CD14-positive monocyte (primary cell): ENCODE data around the gene TMEM232. TPM values are rescaled to one million over a fixed set of nuclear protein-coding genes. Genes with fewer than 3 reads are reported as not detected.
"Not testable (repeated sequence)": the region's sequence is repeated elsewhere in the genome, so short reads cannot be mapped to it uniquely, and the experiment has no call there.

Source experiments
- DNase-seq, 3 donors: peaks; one replicate each; pipeline ENCODE4 v3.0.0-alpha.2; 2011 to 2022
- H2AFZ ChIP-seq: 2 replicates; pipeline ENCODE4 v1.6.0; 2012; ENCODE audit warnings: mild to moderate bottlenecking, low read depth, low read length, inconsistent platforms; ENCODE audit not compliant: insufficient read depth, poor library complexity, severe bottlenecking
- H3K27ac ChIP-seq, 2 donors: 1 replicate in 1 of 2; 2 replicates in 1 of 2; pipeline ENCODE4 v1.5.1; 2012 to 2013; ENCODE audit warnings: low read length in 2 of 2, control low read depth in 1 of 2, inconsistent platforms in 1 of 2, low read depth in 1 of 2, mild to moderate bottlenecking in 1 of 2
- H3K27me3 ChIP-seq, 2 donors: one replicate each; pipeline versions ENCODE4 v1.6.0 to v1.6.1; 2011 to 2013; ENCODE audit warnings: low read length in 2 of 2; ENCODE audit not compliant: control insufficient read depth in 2 of 2, insufficient read depth in 2 of 2
- H3K36me3 ChIP-seq, 2 donors: replicated peaks in 1 of 2; 1 replicate in 1 of 2; 2 replicates in 1 of 2; pipeline versions ENCODE4 v1.5.1 to v1.6.1; 2012 to 2013; ENCODE audit warnings: low read length in 2 of 2, control low read depth in 1 of 2, inconsistent platforms in 1 of 2, mild to moderate bottlenecking in 1 of 2; ENCODE audit not compliant: insufficient read depth in 2 of 2, control insufficient read depth in 1 of 2
- H3K4me1 ChIP-seq, 2 donors: 1 replicate in 1 of 2; 2 replicates in 1 of 2; pipeline versions ENCODE4 v1.5.1 to v1.6.1; 2012 to 2013; ENCODE audit warnings: low read length in 2 of 2, control low read depth in 1 of 2, inconsistent platforms in 1 of 2, mild to moderate bottlenecking in 1 of 2, moderate library complexity in 1 of 2; ENCODE audit not compliant: insufficient read depth in 2 of 2, control insufficient read depth in 1 of 2
- H3K4me2 ChIP-seq: replicated peaks from 2 replicates; pipeline ENCODE3; 2012; ENCODE audit warnings: low read length, moderate library complexity, mild to moderate bottlenecking; ENCODE audit not compliant: poor library complexity, severe bottlenecking; ENCODE audit errors: extremely low read depth
- H3K4me3 ChIP-seq, 3 experiments: fragments of 200-600 bp in 1 of 3; sonication (generic) in 1 of 3; replicated peaks in 1 of 3; 1 replicate in 2 of 3; 2 replicates in 1 of 3; pipeline ENCODE4 v1.5.1; 2011 to 2013; ENCODE audit warnings: low read length in 3 of 3, mild to moderate bottlenecking in 3 of 3, control low read depth in 2 of 3, low read depth in 2 of 3, inconsistent platforms in 1 of 3, moderate library complexity in 1 of 3
- H3K79me2 ChIP-seq: 2 replicates; pipeline ENCODE4 v1.6.0; 2012; ENCODE audit warnings: mild to moderate bottlenecking, control low read depth, inconsistent platforms, low read length, moderate library complexity; ENCODE audit not compliant: insufficient read depth
- H3K9ac ChIP-seq: 2 replicates; pipeline ENCODE4 v1.6.0; 2017; ENCODE audit warnings: low read length, mild to moderate bottlenecking; ENCODE audit not compliant: insufficient read depth, poor library complexity, severe bottlenecking
- H3K9me3 ChIP-seq, 2 donors: replicated peaks in 1 of 2; 1 replicate in 1 of 2; 2 replicates in 1 of 2; pipeline versions ENCODE4 v1.5.1 to v1.6.1; 2012 to 2013; ENCODE audit warnings: low read length in 2 of 2, control low read depth in 1 of 2; ENCODE audit not compliant: control insufficient read depth in 1 of 2, insufficient read depth in 1 of 2
- H4K20me1 ChIP-seq: 2 replicates; pipeline ENCODE4 v1.6.0; 2012; ENCODE audit warnings: mild to moderate bottlenecking, low read length, control low read depth, moderate library complexity; ENCODE audit not compliant: insufficient read depth
- H3K27ac Mint-ChIP-seq, 7 donors: one replicate each; pipeline ENCODE4 v1.8.0; 2020; ENCODE audit warnings: mild to moderate bottlenecking in 7 of 7, mixed read lengths in 7 of 7, moderate library complexity in 6 of 7, inconsistent platforms in 2 of 7
- H3K27me3 Mint-ChIP-seq, 3 donors: one replicate each; pipeline ENCODE4 v1.8.0; 2021 to 2022; ENCODE audit warnings: low read depth in 3 of 3, mild to moderate bottlenecking in 3 of 3, mixed read lengths in 3 of 3, moderate library complexity in 3 of 3, inconsistent platforms in 1 of 3
- H3K36me3 Mint-ChIP-seq, 2 donors: one replicate each; pipeline ENCODE4 v1.8.0; 2020; ENCODE audit warnings: mixed read lengths in 2 of 2, inconsistent platforms in 1 of 2, mild to moderate bottlenecking in 1 of 2
- H3K4me1 Mint-ChIP-seq: one replicate; pipeline ENCODE4 v1.8.0; 2020; ENCODE audit warnings: mild to moderate bottlenecking, mixed read lengths
- H3K4me3 Mint-ChIP-seq, 2 donors: one replicate each; pipeline ENCODE4 v1.8.0; 2020; ENCODE audit warnings: mild to moderate bottlenecking in 2 of 2, mixed read lengths in 2 of 2, moderate library complexity in 1 of 2
- H3K9me3 Mint-ChIP-seq, 7 donors: one replicate each; pipeline ENCODE4 v1.8.0; 2020 to 2022; ENCODE audit warnings: mixed read lengths in 7 of 7, mild to moderate bottlenecking in 6 of 7, moderate library complexity in 6 of 7, inconsistent platforms in 2 of 7
- WGBS: methylation state at CpG from one replicate; pipeline ENCODE4 v1.1.5; 2013; ENCODE audit warnings: missing lambda C conversion rate; ENCODE audit not compliant: insufficient coverage; 5-methylcytosine and 5-hydroxymethylcytosine counted together
- intact Hi-C, 2 donors: fragments of 100-400 bp; cut with micrococcal nuclease; formaldehyde crosslinking; loops; one replicate each; pipeline versions ENCODE4 v1.15.0 to v1.15.1; 2023
- polyA plus RNA-seq, 3 donors: library from polyadenylated mRNA; depleted of rRNA in 1 of 3; unstranded in 2 of 3; stranded (reverse) in 1 of 3; fragments of 300-500 nt in 2 of 3; fragments of >200 nt in 1 of 3; fragmentation: Illumina TruSeq in 2 of 3; gene quantifications; 1 replicate in 2 of 3; 2 replicates in 1 of 3; pipeline ENCODE4 v1.2.3, GENCODE V29; 2012 to 2021
- TF ChIP-seq, protein P1 (sequence below): fragments of 200-600 bp; IDR thresholded peaks from one replicate; pipeline ENCODE4 v1.8.0; 2022; ENCODE audit warnings: antibody characterized with exemption, mild to moderate bottlenecking

Gene TMEM232
- polyA plus RNA-seq, 3 donors, result 0.04 to 1.4 (median 0.59) TPM

DNA sequence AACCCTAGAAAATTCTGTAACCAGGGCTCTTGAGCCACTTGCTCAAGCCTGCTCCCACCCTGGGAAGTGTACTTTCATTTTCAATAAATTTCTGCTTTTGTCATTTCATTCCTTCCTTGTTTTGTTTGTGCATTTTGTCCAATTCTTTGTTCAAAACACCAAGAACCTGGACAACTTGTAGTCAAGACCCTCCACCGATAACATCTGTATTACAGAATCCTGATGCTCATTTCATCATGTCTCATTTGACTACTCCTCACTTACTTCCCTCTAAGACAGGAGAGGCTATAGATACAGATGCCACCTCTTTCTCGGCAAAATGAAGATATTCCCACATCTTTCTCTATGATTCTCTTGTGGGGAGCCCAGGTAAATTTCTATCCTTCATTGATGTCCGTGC lies 183.5 kb downstream of the TMEM232 start:
- no peaks in the 10 kb centered on the region for H3K4me1 ChIP-seq
- no CpG with 5 or more reads among the region's 3 CpGs for WGBS
- no peaks in the 10 kb centered on the region for H3K36me3 Mint-ChIP-seq
- H3K9ac ChIP-seq, result no peak overlapping the region
- no peak overlapping the region for H3K4me3 ChIP-seq
- H3K27ac ChIP-seq, result no peak overlapping the region
- H3K9me3 Mint-ChIP-seq, result peaks cover 0 to 9% (median 2%) of the 10 kb centered on the region in 7 donors
- no peaks in the 10 kb centered on the region for H4K20me1 ChIP-seq
- no peak overlapping the region for H3K4me3 Mint-ChIP-seq
- no peaks in the 10 kb centered on the region for H3K79me2 ChIP-seq
- no peak overlapping the region for H2AFZ ChIP-seq
- no peak overlapping the region for H3K4me2 ChIP-seq
- no peak overlapping the region for H3K27ac Mint-ChIP-seq
- no peaks in the 10 kb centered on the region for H3K4me1 Mint-ChIP-seq
- H3K36me3 ChIP-seq, result no peaks in the 10 kb centered on the region
- TF ChIP-seq, protein P1, sequence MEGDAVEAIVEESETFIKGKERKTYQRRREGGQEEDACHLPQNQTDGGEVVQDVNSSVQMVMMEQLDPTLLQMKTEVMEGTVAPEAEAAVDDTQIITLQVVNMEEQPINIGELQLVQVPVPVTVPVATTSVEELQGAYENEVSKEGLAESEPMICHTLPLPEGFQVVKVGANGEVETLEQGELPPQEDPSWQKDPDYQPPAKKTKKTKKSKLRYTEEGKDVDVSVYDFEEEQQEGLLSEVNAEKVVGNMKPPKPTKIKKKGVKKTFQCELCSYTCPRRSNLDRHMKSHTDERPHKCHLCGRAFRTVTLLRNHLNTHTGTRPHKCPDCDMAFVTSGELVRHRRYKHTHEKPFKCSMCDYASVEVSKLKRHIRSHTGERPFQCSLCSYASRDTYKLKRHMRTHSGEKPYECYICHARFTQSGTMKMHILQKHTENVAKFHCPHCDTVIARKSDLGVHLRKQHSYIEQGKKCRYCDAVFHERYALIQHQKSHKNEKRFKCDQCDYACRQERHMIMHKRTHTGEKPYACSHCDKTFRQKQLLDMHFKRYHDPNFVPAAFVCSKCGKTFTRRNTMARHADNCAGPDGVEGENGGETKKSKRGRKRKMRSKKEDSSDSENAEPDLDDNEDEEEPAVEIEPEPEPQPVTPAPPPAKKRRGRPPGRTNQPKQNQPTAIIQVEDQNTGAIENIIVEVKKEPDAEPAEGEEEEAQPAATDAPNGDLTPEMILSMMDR, result no peak
- intact Hi-C loops, result no loop called here
- H3K27me3 ChIP-seq, result no peaks in the 10 kb centered on the region
- peaks cover 0 to 8% of the 10 kb centered on the region in 2 donors for H3K9me3 ChIP-seq
- DNase-seq, result no peak
- no peaks in the 10 kb centered on the region for H3K27me3 Mint-ChIP-seq

DNA sequence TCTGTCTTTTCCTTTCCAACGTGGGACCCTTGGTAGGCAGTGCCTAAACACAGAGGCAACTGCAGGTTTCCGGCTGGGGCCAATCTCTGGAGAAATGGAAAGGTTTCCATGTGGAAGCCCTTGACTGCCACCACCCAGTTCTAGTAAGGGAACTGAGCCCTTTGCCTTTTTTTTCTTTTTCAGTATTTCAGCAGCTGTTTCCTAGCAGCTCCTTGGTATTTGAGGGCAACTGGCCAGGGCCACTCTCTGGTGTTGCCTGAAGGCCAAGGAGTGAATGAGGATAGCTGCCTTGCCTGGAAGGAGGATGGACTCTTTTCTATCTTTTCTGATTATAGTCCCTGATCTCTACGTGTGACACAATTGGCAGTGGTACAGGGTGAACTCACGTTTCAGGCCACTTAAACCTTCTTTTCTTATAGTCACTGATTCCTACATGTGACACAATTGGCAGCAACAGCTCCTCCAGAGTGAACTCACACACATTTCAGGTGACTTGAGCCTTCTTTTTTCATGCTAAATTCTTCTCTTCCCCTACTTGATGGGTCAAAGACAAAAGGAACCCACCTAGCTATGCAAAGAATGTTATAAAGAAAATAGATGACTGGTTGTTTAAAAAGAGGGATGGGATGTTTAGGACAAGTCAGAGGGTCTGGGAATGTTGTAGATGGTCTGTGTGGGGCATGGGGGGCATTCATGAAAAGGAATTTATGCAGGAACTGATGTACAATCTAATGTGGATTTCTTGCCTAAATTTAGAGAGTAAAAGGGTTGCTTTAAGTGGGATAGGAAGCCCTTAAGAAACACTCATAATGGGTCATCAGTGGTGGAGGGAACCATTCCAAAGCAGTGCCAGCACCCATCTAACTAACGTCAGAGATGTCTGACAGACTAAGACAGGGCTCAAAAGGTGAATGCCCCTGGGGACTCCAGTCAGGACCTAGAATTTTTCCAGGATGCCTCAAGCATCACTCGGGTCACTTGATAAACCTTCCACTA lies 190.1 kb downstream of the TMEM232 start:
- no peak for DNase-seq
- H3K27ac Mint-ChIP-seq, result no peak overlapping the region
- H3K4me2 ChIP-seq, result no peak overlapping the region
- no peak overlapping the region for H2AFZ ChIP-seq
- H3K36me3 Mint-ChIP-seq, result no peaks in the 10 kb centered on the region
- TF ChIP-seq, protein P1, result no peak
- no peaks in the 10 kb centered on the region for H3K4me1 ChIP-seq
- H3K4me1 Mint-ChIP-seq, result no peaks in the 10 kb centered on the region
- no peaks in the 10 kb centered on the region for H4K20me1 ChIP-seq
- peaks cover 6 to 13% of the 10 kb centered on the region in 2 donors for H3K9me3 ChIP-seq
- no peak overlapping the region for H3K9ac ChIP-seq
- H3K9me3 Mint-ChIP-seq, result peaks cover 0 to 9% (median 8%) of the 10 kb centered on the region in 7 donors
- H3K79me2 ChIP-seq, result no peaks in the 10 kb centered on the region
- H3K27me3 ChIP-seq, result no peaks in the 10 kb centered on the region
- H3K4me3 ChIP-seq, result no peak overlapping the region
- H3K36me3 ChIP-seq, result no peaks in the 10 kb centered on the region
- WGBS, result 89% methylated on average over 4 of the region's 6 CpGs
- H3K4me3 Mint-ChIP-seq, result no peak overlapping the region
- H3K27ac ChIP-seq, result no peak overlapping the region
- H3K27me3 Mint-ChIP-seq, result no peaks in the 10 kb centered on the region
- intact Hi-C loops, result no loop called here

DNA sequence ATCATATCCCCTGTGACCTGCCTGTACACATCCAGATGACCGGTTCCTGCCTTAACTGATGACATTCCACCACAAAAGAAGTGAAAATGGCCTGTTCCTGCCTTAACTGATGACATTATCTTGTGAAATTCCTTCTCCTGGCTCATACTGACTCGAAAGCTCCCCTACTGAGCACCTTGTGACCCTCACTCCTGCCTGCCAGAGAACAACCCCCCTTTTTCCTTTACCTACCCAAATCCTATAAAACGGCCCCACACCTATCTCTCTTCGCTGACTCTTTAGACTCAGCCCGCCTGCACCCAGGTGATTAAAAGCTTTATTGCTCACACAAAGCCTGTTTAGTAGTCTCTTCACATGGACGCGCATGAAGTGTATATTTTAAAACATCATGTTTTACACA lies 191.3 kb downstream of the TMEM232 start:
- 86% methylated on average over 1 of the region's 7 CpGs for WGBS
- H3K36me3 ChIP-seq, H3K4me1 ChIP-seq, DNase-seq, intact Hi-C loops, H3K27ac ChIP-seq, H2AFZ ChIP-seq, H3K4me3 Mint-ChIP-seq, H3K79me2 ChIP-seq, H4K20me1 ChIP-seq, H3K27ac Mint-ChIP-seq, H3K27me3 ChIP-seq, H3K9me3 Mint-ChIP-seq, H3K4me1 Mint-ChIP-seq, H3K9ac ChIP-seq, H3K27me3 Mint-ChIP-seq, H3K36me3 Mint-ChIP-seq, H3K4me3 ChIP-seq, H3K4me2 ChIP-seq: not testable (repeated sequence)
- peaks cover 6 to 12% of the 10 kb centered on the region in 2 donors for H3K9me3 ChIP-seq
